HEK293 (cell line): Measurements from ENCODE around the gene DSN1.

Source experiments
- CTCF ChIA-PET: fragments of 350-600 bp; formaldehyde crosslinking; extraction: SDS; loops from one replicate; lab custom pipeline; 2021; ENCODE audit warnings: antibody characterized with exemption; lab: Yijun Ruan, JAX
- POLR2A ChIA-PET: fragments of 300-600 bp; formaldehyde crosslinking; extraction: SDS; loops from one replicate; lab custom pipeline; 2020; ENCODE audit warnings: antibody characterized with exemption, inconsistent platforms; lab: Yijun Ruan, JAX
- H3K27ac ChIP-seq: fragments of 200-500 bp; sonication (Bioruptor generic); 2 replicates; pipeline ENCODE4 v1.5.1; 2014; ENCODE audit warnings: low read depth, low read length, control low read depth, inconsistent platforms; ENCODE audit errors: extremely low read depth
- H3K36me3 ChIP-seq, 2 experiments: fragments of 200-500 bp in 1 of 2; sonication (Bioruptor generic) in 1 of 2; 1 replicate in 1 of 2; 2 replicates in 1 of 2; pipeline ENCODE4 v1.5.1; 2014 to 2017; ENCODE audit warnings: inconsistent platforms in 2 of 2, low read length in 2 of 2; ENCODE audit not compliant: control insufficient read depth in 2 of 2, insufficient read depth in 1 of 2
- H3K4me1 ChIP-seq: fragments of 200-500 bp; sonication (Bioruptor generic); 2 replicates; pipeline ENCODE4 v1.5.1; 2014; ENCODE audit warnings: mild to moderate bottlenecking, low read length, inconsistent platforms; ENCODE audit not compliant: control insufficient read depth, insufficient read depth
- H3K4me3 ChIP-seq: 2 replicates; pipeline ENCODE4 v1.5.1; 2011; ENCODE audit warnings: low read depth, mild to moderate bottlenecking, control low read depth, low read length, moderate library complexity
- H3K9me3 ChIP-seq: fragments of 200-500 bp; sonication (Bioruptor generic); 2 replicates; pipeline ENCODE4 v1.5.1; 2014; ENCODE audit warnings: low read depth, low read length, inconsistent platforms; ENCODE audit not compliant: control insufficient read depth, insufficient read depth
- BCL11B ChIP-seq: fragments of 450-650 bp; formaldehyde crosslinking; IDR thresholded peaks from 2 replicates; pipeline ENCODE4 v1.5.1; 2016; ENCODE audit warnings: low read depth, missing biosample characterization, missing genetic modification characterization
- SETDB1 ChIP-seq: IDR thresholded peaks from one replicate; pipeline ENCODE4 v1.6.1; 2017; ENCODE audit warnings: mild to moderate bottlenecking, low read length, moderate library complexity, mixed read lengths; ENCODE audit not compliant: insufficient read length
- ZNF114 ChIP-seq: fragments of 450-650 bp; formaldehyde crosslinking; IDR thresholded peaks from 2 replicates; pipeline ENCODE4 v1.5.0; 2017; ENCODE audit warnings: missing biosample characterization, missing genetic modification characterization
- ZNF121 ChIP-seq: fragments of 450-650 bp; formaldehyde crosslinking; IDR thresholded peaks from 2 replicates; pipeline ENCODE4 v1.5.1; 2016; ENCODE audit warnings: missing biosample characterization, missing genetic modification characterization
- ZNF155 ChIP-seq: fragments of 450-650 bp; formaldehyde crosslinking; IDR thresholded peaks from 2 replicates; pipeline ENCODE4 v1.5.1; 2016; ENCODE audit warnings: missing biosample characterization, missing genetic modification characterization
- ZNF274 ChIP-seq, 2 experiments: fragments of 200-500 bp in 1 of 2; fragments of 450-650 bp in 1 of 2; sonication (Bioruptor generic) in 1 of 2; formaldehyde crosslinking in 1 of 2; IDR thresholded peaks; 2 replicates each; pipeline versions ENCODE4 v1.5.1 to v1.6.1; 2014 to 2016; ENCODE audit warnings: borderline replicate concordance in 1 of 2, inconsistent platforms in 1 of 2, low read length in 1 of 2, missing biosample characterization in 1 of 2, missing genetic modification characterization in 1 of 2
- ZNF391 ChIP-seq: fragments of 450-650 bp; formaldehyde crosslinking; IDR thresholded peaks from 2 replicates; pipeline ENCODE4 v1.5.1; 2016; ENCODE audit warnings: low read depth, missing biosample characterization, missing genetic modification characterization, borderline replicate concordance
- ZNF514 ChIP-seq: fragments of 450-650 bp; formaldehyde crosslinking; IDR thresholded peaks from 2 replicates; pipeline ENCODE4 v1.5.1; 2016; ENCODE audit warnings: missing biosample characterization, missing genetic modification characterization
- ZNF747 ChIP-seq: fragments of 450-650 bp; formaldehyde crosslinking; IDR thresholded peaks from 2 replicates; pipeline ENCODE4 v1.5.1; 2016; ENCODE audit warnings: missing biosample characterization, missing genetic modification characterization
- TF ChIP-seq, protein P1 (sequence below): fragments of 450-650 bp; formaldehyde crosslinking; IDR thresholded peaks from 2 replicates; pipeline ENCODE4 v1.5.1; 2017; ENCODE audit warnings: missing biosample characterization, missing genetic modification characterization
- TF ChIP-seq, protein P2 (sequence below): fragments of 450-650 bp; formaldehyde crosslinking; IDR thresholded peaks from 2 replicates; pipeline ENCODE4 v1.5.1; 2016; ENCODE audit warnings: missing biosample characterization, missing genetic modification characterization, borderline replicate concordance
- TF ChIP-seq, protein P3 (sequence below): fragments of 450-650 bp; formaldehyde crosslinking; IDR thresholded peaks from 2 replicates; pipeline ENCODE4 v1.5.1; 2016; ENCODE audit warnings: missing biosample characterization, missing genetic modification characterization

DSN1 gene

DNA sequence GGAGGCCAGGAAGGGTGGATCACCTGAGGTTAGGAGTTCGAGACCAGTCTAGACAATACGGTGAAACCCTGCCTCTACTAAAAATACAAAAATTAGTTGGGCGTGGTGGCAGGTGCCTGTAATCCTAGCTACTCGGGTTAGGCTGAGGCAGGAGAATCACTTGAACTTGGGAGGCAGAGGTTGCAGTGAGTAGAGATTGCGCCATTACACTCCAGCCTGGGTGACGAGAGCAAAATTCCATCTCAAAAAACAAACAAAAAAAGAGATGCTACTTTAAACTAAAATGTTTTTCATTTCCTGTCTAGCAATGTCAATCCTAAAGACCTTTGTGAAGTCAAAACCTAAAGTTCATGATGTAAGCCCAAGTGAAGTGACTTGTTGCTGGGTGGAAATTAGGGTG, 12.9 kb downstream of the DSN1 start:
- POLR2A ChIA-PET: no interaction called here
- no peaks in the 10 kb centered on the region for H3K9me3 ChIP-seq
- H3K4me1 ChIP-seq: no peaks in the 10 kb centered on the region
- H3K36me3 ChIP-seq: peaks cover 54 to 63% of the 10 kb centered on the region in 2 experiments
- TF ChIP-seq ZNF391 (tag by site-specific recombination): no peak
- TF ChIP-seq SETDB1: no peak
- TF ChIP-seq, protein P1, sequence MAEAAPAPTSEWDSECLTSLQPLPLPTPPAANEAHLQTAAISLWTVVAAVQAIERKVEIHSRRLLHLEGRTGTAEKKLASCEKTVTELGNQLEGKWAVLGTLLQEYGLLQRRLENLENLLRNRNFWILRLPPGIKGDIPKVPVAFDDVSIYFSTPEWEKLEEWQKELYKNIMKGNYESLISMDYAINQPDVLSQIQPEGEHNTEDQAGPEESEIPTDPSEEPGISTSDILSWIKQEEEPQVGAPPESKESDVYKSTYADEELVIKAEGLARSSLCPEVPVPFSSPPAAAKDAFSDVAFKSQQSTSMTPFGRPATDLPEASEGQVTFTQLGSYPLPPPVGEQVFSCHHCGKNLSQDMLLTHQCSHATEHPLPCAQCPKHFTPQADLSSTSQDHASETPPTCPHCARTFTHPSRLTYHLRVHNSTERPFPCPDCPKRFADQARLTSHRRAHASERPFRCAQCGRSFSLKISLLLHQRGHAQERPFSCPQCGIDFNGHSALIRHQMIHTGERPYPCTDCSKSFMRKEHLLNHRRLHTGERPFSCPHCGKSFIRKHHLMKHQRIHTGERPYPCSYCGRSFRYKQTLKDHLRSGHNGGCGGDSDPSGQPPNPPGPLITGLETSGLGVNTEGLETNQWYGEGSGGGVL (tag by site-specific recombination): no peak
- TF ChIP-seq ZNF274 (IDR thresholded peaks at IDR 0.05; ENCODE audit: low read length): no peak
- TF ChIP-seq ZNF274 (tag by site-specific recombination; IDR thresholded peaks at IDR 0.05; ENCODE audit: borderline replicate concordance): no peak
- TF ChIP-seq BCL11B (tag by site-specific recombination): no peak
- no peak for TF ChIP-seq ZNF747 (tag by site-specific recombination)
- TF ChIP-seq, all 188 proteins: peak for 0
- CTCF ChIA-PET: interaction anchor here (1.0 kb wide), 1 partner anchor 14 kb away, joined by 7 read pairs; no protein-coding TSS in a partner anchor
- no peak overlapping the region for H3K27ac ChIP-seq
- H3K4me3 ChIP-seq: no peak overlapping the region

DNA sequence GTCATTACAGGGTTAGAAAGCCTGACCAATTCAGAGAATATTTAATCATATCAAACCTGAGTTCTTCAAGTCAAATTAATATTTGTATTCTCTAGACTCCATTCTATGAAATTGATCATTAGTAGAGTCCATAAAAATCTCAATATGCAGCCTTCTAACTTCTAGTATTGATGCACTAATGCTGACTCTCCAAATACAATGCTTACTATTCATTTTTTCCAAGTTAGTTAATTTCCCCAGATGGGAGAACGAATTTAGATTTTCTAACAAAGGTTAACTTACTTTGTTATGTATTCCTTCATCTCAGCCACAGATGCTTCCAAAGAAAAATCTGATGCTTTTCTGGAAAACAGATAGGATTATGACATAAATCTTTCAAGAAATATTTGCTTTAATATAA, 15.3 kb downstream of the DSN1 start:
- H3K9me3 ChIP-seq: no peaks in the 10 kb centered on the region
- TF ChIP-seq ZNF155 (tag by site-specific recombination) (no peak), ZNF121 (tag by site-specific recombination) (no peak), ZNF514 (no peak), ZNF114 (tag by site-specific recombination) (no peak)
- TF ChIP-seq, protein P2, sequence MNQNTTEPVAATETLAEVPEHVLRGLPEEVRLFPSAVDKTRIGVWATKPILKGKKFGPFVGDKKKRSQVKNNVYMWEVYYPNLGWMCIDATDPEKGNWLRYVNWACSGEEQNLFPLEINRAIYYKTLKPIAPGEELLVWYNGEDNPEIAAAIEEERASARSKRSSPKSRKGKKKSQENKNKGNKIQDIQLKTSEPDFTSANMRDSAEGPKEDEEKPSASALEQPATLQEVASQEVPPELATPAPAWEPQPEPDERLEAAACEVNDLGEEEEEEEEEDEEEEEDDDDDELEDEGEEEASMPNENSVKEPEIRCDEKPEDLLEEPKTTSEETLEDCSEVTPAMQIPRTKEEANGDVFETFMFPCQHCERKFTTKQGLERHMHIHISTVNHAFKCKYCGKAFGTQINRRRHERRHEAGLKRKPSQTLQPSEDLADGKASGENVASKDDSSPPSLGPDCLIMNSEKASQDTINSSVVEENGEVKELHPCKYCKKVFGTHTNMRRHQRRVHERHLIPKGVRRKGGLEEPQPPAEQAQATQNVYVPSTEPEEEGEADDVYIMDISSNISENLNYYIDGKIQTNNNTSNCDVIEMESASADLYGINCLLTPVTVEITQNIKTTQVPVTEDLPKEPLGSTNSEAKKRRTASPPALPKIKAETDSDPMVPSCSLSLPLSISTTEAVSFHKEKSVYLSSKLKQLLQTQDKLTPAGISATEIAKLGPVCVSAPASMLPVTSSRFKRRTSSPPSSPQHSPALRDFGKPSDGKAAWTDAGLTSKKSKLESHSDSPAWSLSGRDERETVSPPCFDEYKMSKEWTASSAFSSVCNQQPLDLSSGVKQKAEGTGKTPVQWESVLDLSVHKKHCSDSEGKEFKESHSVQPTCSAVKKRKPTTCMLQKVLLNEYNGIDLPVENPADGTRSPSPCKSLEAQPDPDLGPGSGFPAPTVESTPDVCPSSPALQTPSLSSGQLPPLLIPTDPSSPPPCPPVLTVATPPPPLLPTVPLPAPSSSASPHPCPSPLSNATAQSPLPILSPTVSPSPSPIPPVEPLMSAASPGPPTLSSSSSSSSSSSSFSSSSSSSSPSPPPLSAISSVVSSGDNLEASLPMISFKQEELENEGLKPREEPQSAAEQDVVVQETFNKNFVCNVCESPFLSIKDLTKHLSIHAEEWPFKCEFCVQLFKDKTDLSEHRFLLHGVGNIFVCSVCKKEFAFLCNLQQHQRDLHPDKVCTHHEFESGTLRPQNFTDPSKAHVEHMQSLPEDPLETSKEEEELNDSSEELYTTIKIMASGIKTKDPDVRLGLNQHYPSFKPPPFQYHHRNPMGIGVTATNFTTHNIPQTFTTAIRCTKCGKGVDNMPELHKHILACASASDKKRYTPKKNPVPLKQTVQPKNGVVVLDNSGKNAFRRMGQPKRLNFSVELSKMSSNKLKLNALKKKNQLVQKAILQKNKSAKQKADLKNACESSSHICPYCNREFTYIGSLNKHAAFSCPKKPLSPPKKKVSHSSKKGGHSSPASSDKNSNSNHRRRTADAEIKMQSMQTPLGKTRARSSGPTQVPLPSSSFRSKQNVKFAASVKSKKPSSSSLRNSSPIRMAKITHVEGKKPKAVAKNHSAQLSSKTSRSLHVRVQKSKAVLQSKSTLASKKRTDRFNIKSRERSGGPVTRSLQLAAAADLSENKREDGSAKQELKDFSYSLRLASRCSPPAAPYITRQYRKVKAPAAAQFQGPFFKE (tag by site-specific recombination): no peak
- TF ChIP-seq, protein P3, sequence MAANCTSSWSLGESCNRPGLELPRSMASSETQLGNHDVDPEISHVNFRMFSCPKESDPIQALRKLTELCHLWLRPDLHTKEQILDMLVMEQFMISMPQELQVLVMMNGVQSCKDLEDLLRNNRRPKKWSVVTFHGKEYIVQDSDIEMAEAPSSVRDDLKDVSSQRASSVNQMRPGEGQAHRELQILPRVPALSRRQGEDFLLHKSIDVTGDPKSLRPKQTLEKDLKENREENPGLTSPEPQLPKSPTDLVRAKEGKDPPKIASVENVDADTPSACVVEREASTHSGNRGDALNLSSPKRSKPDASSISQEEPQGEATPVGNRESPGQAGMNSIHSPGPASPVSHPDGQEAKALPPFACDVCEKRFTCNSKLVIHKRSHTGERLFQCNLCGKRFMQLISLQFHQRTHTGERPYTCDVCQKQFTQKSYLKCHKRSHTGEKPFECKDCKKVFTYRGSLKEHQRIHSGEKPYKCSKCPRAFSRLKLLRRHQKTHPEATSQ (tag by site-specific recombination): no peak
- peaks cover 52 to 77% of the 10 kb centered on the region in 2 experiments for H3K36me3 ChIP-seq
- no peak overlapping the region for H3K27ac ChIP-seq
- no peaks in the 10 kb centered on the region for H3K4me1 ChIP-seq
- H3K4me3 ChIP-seq: no peak overlapping the region
- POLR2A ChIA-PET: no interaction called here
- CTCF ChIA-PET: no interaction called here
